ENCODE data around the gene SNX14. TPM values are rescaled to one million over a fixed set of nuclear protein-coding genes. Genes with fewer than 3 reads are reported as not detected.

SNX14 gene
- total and polyA plus RNA-seq, 2 of the 13 experiments (the other 11 are each of a cell fraction or from before 2014, with no cell fraction given) = 83.5 to 112 TPM

DNA sequence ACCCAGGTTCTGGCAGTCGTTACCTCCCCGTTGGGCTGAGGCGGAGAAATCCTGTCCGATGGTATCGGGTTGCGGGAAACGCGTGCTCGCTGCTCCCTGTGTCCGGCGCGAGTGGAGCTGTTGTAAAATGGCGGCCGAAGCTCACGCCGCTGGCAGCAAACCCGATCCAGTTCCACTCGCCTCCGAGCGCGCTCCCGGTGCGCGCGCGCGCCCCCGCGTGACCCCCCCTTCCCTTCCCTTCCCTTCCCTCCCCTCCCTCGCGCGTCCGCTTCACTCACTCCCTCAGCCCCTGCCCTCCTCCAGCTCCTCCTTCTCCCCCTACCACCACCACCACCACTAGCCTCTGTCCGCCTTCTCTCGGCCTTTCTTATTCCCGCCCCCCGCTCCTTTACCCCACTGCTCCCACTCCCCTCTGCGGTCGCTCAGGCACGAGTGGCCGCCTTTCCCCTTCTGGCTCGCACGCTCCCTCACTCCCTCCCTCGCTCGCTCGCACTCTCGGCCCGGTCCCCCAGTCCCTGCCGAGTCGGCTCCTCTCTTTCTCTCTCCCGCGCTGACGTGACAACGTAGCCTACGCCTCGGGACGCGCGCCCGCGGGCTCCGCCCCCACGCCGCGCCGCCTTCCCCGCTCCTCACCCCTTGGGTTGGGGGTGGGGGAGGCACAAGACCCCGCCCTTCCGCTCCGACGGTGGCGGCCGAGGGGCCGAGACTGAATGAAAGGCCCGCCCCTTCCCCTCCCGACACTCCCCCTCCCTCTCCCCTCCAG lies 49.3 kb upstream of the SNX14 start, which contains the start of gene SYNCRIP (continued):
- TF ChIP-seq, protein P1, sequence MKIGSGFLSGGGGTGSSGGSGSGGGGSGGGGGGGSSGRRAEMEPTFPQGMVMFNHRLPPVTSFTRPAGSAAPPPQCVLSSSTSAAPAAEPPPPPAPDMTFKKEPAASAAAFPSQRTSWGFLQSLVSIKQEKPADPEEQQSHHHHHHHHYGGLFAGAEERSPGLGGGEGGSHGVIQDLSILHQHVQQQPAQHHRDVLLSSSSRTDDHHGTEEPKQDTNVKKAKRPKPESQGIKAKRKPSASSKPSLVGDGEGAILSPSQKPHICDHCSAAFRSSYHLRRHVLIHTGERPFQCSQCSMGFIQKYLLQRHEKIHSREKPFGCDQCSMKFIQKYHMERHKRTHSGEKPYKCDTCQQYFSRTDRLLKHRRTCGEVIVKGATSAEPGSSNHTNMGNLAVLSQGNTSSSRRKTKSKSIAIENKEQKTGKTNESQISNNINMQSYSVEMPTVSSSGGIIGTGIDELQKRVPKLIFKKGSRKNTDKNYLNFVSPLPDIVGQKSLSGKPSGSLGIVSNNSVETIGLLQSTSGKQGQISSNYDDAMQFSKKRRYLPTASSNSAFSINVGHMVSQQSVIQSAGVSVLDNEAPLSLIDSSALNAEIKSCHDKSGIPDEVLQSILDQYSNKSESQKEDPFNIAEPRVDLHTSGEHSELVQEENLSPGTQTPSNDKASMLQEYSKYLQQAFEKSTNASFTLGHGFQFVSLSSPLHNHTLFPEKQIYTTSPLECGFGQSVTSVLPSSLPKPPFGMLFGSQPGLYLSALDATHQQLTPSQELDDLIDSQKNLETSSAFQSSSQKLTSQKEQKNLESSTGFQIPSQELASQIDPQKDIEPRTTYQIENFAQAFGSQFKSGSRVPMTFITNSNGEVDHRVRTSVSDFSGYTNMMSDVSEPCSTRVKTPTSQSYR (CRISPR knock-in tag; IDR thresholded peaks at IDR 0.05; ENCODE audit: borderline replicate concordance) = peak; percentile 85
- TF ChIP-seq, protein P2, sequence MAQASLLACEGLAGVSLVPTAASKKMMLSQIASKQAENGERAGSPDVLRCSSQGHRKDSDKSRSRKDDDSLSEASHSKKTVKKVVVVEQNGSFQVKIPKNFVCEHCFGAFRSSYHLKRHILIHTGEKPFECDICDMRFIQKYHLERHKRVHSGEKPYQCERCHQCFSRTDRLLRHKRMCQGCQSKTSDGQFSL (CRISPR knock-in tag; IDR thresholded peaks at IDR 0.05) = peak; percentile 92
- no peak for TF ChIP-seq NR2F6 (IDR thresholded peaks at IDR 0.05)
- no peak for TF ChIP-seq NR2F6 (CRISPR knock-in tag; IDR thresholded peaks at IDR 0.05)
- peak; percentile 15; the same call in 1 of the 2 replicates for TF ChIP-seq IRX3 (CRISPR knock-in tag; IDR thresholded peaks at IDR 0.05; ENCODE audit: borderline replicate concordance, low read depth)
- TF ChIP-seq ZNF746 (CRISPR knock-in tag; IDR thresholded peaks at IDR 0.05) = peak; percentile 93
- TF ChIP-seq FOXC1 (CRISPR knock-in tag; IDR thresholded peaks at IDR 0.05; ENCODE audit: borderline replicate concordance) = 0 out of 2 replicates have a peak, but pooled peaks have one; percentile 21
- peak; percentile 83; the same call in 1 of the 2 replicates for TF ChIP-seq ZNF224 (CRISPR knock-in tag; IDR thresholded peaks at IDR 0.05)
- peak; percentile 68; the same call in 1 of the 2 replicates for TF ChIP-seq ZNF329 (CRISPR knock-in tag; IDR thresholded peaks at IDR 0.05; ENCODE audit: low read depth)
- TF ChIP-seq ZNF230 (CRISPR knock-in tag; IDR thresholded peaks at IDR 0.05) = no peak
- TF ChIP-seq KLF12 (CRISPR knock-in tag; IDR thresholded peaks at IDR 0.05; ENCODE audit: borderline replicate concordance) = 0 out of 2 replicates have a peak, but pooled peaks have one; percentile 15
- peak; percentile 13; the same call in 1 of the 2 replicates for TF ChIP-seq CHD2 (IDR thresholded peaks at IDR 0.05; ENCODE audit: low read depth, low read length)
- TF ChIP-seq, protein P3, sequence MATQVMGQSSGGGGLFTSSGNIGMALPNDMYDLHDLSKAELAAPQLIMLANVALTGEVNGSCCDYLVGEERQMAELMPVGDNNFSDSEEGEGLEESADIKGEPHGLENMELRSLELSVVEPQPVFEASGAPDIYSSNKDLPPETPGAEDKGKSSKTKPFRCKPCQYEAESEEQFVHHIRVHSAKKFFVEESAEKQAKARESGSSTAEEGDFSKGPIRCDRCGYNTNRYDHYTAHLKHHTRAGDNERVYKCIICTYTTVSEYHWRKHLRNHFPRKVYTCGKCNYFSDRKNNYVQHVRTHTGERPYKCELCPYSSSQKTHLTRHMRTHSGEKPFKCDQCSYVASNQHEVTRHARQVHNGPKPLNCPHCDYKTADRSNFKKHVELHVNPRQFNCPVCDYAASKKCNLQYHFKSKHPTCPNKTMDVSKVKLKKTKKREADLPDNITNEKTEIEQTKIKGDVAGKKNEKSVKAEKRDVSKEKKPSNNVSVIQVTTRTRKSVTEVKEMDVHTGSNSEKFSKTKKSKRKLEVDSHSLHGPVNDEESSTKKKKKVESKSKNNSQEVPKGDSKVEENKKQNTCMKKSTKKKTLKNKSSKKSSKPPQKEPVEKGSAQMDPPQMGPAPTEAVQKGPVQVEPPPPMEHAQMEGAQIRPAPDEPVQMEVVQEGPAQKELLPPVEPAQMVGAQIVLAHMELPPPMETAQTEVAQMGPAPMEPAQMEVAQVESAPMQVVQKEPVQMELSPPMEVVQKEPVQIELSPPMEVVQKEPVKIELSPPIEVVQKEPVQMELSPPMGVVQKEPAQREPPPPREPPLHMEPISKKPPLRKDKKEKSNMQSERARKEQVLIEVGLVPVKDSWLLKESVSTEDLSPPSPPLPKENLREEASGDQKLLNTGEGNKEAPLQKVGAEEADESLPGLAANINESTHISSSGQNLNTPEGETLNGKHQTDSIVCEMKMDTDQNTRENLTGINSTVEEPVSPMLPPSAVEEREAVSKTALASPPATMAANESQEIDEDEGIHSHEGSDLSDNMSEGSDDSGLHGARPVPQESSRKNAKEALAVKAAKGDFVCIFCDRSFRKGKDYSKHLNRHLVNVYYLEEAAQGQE (IDR thresholded peaks at IDR 0.05; ENCODE audit: borderline replicate concordance in 1 of 2, low read depth in 1 of 2, low read length in 2 of 2) = no peak; a peak in 1 of 4 replicates
- TF ChIP-seq, protein P4, sequence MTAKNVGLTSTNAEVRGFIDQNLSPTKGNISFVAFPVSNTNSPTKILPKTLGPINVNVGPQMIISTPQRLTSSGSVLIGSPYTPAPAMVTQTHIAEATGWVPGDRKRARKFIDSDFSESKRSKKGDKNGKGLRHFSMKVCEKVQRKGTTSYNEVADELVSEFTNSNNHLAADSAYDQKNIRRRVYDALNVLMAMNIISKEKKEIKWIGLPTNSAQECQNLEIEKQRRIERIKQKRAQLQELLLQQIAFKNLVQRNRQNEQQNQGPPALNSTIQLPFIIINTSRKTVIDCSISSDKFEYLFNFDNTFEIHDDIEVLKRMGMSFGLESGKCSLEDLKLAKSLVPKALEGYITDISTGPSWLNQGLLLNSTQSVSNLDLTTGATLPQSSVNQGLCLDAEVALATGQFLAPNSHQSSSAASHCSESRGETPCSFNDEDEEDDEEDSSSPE (CRISPR knock-in tag; IDR thresholded peaks at IDR 0.05) = peak; percentile 36; the same call in 1 of the 2 replicates
- 0 out of 2 replicates have a peak, but pooled peaks have one; percentile 67 for TF ChIP-seq ZNF546 (CRISPR knock-in tag; conservative IDR thresholded peaks at IDR 0.05)
- TF ChIP-seq ETV5 (CRISPR knock-in tag; IDR thresholded peaks at IDR 0.05; ENCODE audit: borderline replicate concordance) = no peak; the same call in 1 of the 2 replicates
- no peak for TF ChIP-seq PRMT3 (CRISPR knock-in tag; IDR thresholded peaks at IDR 0.05; ENCODE audit: borderline replicate concordance, low read depth)

Measured in HepG2 (cell line).